Measurements from ENCODE around the gene KIAA0586.
A peak's percentile ranks its signal among the peaks of the same experiment; 100 is the strongest.
"Not testable (repeated sequence)": the region's sequence is repeated elsewhere in the genome, so short reads cannot be mapped to it uniquely, and the experiment has no call there.

The KIAA0586 gene

DNA sequence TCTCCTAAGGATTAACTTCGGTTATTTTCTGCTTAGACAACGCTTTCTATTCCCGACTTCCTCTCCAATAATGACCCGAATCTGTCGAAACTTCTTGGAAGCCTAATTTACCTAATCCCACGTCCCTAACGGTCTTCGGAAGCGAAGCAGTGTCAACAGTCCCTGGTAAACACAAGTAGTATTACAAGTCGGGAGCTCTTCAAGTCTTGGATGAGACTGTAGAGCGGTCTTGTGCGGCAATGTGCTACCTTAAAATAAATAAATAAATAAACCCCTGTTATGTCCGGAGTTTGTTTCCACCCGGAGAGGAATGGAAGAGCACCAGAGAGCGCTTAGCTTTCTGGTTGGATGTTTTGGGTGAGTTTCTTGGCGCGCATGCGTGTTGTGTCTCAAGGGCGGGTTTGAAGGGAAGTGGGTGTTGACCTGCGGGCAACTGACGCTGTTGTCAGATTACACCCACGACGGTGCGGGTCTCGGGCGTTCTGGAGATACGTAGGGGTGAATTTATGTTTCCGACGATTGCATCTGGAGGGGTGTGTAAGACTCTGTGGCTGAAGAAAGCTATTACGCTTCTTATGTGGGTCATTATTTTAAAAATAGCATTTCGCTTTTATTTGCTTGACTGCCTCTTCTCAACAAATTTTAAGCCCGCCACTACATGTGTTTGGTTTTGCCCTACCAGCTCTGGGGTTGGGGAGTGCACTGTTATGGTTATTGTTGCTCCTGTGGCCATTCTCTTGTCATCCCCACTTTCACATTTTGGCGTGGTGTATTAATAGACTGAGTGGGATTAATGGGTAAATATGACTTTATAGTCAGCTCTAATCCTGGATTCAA is at the start of gene KIAA0586, which contains the start of gene TIMM9:
KIAA0586 (plus strand) TSS at position 439 of the 837 bp plus-strand sequence. CDS start 546 bp downstream, outside the sequence.
TIMM9 (minus strand) TSS at position 251 of the 837 bp plus-strand sequence. CDS start 15,586 bp downstream, outside the sequence.
- DNase-seq = peak; percentile 96

DNA sequence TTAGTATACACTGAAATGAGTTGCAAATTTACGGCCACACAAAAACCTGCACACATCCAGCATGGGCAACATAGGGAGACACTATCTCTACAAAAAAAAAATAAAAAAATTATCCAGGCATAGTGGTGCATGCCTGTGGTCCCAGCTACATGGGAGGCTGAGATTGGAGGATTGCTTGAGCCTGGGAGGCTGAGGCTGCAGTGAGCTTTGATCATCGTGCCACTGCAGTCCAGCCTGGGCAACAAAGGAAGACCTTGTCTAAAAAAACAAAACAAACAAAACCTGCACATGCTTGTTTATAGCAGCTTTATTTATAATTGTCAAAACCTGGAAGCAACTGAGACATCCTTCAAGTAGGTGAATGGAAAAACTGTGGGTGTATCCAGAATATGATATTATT is 36.7 kb upstream of the KIAA0586 start:
- DNase-seq = no peak

DNA sequence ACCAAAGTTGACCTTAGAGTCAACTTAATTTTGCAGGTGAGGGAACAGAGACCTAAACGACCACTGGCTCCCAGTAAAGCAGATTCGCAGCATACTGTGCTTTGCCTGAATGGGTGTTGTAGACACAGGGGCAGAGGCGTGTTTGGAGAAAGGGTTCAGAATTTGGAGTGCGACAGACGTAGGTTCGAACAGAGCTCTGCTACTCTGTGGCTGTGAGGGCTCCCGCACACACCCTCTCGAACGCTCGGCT is 32.0 kb upstream of the KIAA0586 start:
- no peak for DNase-seq

DNA sequence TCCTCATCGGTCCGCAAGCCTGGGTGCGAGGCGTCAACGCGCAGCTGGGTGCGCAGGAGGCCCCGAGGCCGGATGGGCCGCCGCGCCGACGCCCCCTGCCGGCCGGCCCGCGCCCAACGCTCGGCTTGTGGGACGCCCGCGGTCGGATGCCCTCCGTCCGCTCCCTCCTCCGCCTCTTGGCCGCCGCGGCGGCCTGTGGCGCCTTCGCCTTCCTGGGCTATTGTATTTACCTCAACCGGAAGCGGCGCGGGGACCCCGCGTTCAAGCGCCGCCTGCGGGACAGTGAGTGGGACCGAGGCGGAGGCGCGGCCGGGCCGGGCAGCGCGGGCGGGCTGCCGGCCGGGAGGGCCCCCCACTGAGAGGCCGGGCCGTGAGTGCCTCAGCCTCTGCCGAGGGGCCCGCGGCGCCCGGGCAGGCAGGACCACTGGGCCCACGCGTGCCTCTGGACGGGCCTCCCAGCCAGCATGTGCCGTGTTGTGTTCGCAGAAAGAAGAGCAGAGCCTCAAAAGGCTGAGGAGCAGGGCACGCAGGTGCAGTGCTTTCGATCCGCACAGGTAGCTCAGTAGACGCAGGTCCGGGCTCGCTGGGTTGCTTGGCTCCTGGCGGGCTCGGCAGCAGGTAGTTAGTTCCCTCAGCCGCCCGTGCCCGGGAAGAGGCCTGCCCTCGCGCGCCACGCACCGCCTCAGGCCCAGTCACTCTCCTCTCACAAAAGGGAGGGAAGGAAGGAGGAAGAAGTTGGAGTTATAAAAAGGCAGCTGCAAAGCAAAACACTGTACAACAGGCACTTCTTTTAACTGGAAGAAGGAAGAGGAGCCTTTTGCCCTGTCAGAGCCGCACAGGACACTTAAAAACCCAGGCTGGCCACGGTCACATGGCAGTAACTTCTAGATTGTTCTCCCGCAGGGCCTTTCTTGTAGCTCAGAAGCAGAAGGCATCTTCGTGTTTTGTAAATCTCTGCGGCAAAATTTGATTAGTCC is 31.4 kb upstream of the KIAA0586 start, which contains the start of gene TOMM20L:
TOMM20L (plus strand) TSS at position 119 of the 977 bp plus-strand sequence; CDS start at position 147, 28 bp downstream.
- peak; percentile 75 for DNase-seq

DNA sequence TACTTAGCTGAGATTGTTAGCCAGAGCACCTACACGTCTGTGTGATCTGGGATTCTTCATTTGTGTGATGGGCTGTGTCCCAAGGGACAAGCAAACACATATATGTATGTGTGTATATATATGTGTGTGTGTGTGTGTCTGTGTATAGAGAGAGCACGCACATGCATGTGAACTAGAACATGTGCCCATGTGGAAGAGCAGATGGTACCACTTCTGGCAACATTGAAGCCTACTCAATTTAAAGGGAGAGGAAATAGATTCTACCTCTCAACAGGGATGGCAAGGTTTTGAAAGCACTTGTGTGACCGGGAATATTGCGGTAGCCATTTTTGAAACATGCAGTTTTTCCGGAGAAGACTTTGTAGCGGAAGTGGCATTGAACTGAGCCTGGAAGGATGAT is 30.4 kb upstream of the KIAA0586 start:
- no peak for DNase-seq

DNA sequence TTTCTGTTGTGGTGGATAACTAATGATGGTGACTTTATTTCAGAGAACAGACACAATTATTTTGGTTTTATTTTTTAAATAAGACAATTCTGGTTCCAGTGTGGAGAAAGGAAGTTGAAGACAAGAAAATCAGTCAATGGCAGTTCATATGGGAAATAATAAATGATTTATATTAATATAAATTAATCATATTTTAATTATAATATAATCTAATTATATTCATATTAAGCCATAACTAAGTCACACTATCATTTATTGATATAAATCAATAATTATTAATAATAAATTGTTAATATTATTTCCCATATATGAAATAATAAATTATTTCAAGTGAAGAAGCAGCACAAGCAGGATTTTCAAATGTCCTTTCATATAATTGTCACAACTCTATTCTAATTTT is 29.0 kb upstream of the KIAA0586 start:
- DNase-seq = no peak

DNA sequence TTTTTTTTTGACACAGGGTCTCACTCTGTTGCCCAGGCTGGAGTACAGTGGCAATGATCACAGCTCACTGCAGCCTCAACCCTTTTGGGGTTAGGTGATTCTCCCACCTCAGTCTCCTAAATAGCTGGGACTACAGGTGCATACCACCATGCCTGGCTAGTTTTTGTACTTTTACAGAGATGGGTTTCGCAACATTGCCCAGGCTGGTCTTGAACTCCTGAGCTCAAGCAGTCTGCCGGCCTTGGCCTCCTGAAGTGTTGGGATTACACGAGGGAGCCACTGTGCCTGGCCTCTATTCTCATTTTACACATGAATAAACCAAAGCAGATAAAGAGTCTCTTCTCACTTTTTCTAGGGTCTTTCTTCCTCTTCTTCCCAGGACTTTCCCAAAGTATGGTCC is 28.6 kb upstream of the KIAA0586 start:
- no peak for DNase-seq

DNA sequence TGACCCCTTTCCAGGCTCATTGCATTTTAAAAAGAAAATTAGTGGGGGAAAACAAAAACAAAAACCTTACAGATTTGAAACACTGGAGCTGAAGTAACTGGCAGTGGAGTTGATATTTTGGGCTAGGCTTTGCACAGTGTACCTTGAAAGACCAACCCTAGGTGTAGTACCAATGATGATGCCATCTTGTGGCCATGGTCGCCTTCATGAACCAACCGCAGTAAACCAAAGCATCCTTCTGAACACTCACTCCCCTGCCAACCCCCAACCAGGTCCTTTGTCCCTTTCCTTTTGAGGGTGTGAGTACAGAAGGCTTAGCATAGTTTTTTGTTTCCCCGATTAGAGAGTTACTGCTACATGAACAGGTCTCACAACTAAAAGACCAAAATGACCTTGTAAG is 25.9 kb upstream of the KIAA0586 start:
- no peak for DNase-seq

DNA sequence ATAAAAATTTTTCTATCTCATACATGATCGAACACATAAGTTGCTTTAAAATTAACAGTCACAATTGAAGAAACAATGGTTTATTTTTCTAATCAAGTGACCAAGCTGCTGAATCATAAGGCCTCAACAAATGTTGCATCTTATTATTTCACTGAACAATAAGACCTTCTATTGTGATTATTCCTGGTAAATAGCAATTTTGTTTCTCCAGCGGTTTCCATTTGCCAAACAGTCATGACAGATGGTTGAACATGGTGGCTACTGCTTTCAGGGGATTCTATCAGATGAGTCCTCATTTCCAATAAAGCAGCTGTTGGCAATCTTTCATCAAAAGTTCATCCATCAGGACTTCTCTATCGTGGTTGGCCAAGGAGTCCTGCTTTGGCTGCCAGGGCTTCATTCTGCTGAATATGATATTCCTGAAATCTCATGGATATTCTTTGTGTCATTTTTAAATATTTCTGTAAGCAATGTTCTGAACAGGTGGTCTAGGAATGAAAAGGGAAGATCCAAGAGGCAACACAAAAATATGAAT is 18.8 kb upstream of the KIAA0586 start:
- DNase-seq = no peak

DNA sequence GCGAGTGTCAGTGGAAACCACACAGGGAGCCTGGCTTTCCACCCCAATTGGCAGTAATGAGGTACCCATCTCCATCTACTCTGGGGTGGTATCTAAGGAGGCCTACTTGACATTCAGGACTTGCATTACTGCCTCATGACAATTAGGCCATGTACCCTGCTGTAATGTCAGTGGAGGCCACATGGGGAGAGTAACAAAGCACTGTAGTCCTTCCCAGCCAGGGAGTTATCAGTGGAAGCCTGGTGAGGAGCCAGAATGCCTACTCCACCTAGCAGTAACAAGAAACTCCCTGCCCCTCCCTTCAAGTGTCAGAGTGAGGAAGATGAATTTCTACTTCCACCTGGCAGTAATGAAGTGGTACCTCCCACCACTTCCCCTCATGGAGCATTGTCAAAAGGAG is 12.7 kb upstream of the KIAA0586 start:
- no peak for DNase-seq

DNA sequence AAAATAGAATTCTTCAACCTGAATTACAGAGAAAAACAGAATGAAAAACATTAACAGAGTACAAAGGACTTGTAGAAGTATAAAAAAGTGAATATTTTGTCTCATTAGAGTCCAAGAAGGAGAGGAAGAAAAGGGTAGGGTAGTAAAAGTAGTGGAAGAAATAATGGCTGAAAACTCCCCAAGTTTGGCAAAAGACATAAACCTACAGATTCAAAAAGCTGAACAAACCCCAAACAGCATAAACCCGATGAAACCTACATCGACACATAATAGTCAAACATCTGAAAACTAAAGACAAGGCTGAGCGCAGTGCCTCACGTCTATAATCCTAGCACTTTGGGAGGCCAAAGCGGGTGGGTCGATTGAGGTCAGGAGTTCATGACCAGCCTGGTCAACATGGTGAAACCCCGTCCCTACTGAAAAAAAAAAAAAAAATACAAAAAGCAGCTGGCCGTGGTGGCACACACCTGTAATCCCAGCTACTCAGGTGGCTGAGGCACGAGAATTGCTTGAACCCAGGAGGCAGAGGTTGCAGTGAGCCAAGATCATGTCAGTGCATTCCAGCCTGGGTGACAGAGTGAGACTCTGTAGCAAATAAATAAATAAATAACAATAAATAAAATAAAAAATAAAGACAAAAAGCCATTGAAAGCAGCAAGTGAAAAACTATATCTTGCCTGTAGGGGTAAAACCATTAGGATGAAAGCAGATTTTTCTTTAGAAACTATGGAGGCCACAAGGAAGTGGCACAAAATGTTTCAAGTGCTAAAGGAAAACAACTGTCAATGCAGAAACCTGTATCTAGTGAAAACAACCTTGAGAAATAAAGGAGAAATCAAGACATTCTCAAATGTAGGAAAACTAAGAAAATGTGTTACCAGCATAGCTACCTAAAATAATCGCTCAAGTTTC is 11.6 kb upstream of the KIAA0586 start:
- no peak for DNase-seq

DNA sequence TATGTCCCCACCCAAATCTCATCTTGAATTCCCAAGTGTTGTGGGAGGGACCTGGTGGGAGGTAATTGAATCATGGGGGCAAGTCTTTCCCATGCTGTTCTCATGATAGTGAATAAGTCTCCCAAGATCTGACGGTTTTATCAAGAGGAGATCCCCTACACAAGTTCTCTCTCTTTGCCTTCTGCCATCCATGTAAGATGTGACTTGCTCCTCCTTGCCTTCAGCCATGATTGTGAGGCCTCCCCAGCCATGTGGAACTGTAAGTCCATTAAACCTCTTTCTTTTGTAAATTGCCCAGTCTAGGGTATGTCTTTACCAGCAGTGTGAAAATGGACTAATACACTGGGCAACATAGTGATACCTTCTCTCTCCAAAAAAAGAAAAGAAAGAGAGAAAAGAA is 10.6 kb upstream of the KIAA0586 start:
- DNase-seq = not testable (repeated sequence)

DNA sequence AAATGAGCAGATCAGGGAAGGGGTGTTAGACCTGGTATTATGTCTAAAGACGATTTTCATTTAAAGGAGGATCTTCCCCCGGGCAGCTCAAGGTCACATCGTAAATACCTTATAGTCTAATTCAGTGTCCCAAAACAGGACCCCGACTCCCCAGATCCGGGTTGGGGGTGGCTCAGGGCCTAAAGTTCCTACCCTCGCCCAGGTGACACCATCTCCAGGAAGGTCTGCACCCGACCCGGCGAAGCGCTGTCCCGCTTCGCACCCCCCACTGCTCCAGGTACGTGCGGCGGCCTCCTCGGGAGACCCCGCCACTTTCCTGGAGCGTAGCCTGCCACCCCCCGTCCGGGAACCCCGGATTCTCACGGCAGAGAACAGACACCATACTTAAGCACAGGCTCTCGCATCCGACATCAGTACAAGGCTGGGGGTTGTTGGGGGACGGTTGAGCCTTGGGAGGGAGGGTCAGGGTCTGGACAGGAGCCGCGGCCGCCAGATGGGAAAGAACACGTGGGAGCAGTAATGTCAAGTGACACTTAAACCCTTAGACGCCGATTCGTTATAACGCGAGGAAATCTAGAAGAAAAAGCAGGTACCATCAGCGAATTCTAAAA is 744 bp upstream of the KIAA0586 start:
- peak; percentile 54 for DNase-seq

DNA sequence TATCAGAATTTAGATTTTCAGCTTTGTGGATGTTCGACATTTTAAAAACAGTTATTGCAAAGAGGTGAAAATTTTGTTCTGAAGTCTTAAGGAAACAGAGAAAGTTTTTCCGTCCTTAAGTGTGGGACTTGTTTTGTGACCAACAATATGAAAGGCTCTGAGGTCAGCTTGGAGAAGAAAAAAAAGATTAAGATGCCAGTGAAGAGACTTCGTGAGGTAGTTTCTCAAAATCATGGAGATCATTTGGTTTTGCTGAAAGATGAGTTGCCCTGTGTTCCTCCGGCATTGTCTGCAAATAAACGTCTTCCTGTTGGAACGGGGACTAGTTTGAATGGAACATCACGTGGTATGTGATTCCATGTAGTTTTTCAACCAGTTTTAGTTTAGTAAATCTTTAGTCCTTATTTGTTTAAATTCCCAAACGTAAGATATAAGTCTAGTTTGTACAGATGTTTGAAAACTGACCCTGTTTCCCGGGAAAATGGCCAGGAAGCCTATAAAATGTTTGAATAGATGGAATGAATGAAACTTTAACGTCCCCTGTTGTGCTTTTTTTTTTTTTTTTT is 682 bp downstream of the KIAA0586 start:
- no peak for DNase-seq

DNA sequence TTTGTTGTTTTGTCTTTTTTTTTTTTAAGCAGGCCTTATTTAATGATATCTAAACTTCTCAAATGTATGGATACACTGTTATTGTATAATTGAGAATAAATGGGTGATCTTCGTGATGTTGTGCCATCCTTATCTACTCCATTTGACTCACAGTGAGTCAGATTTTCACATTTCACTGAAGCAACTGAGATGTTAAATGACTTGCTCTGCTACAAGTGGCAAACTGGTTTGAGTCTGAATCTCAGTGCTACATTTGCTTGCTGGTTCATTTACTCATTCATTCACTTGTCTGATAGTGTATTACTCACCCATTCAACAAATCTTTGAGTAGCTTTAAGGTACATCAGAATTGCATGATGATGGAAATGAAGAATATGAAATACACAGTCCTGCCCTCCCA is 2.6 kb downstream of the KIAA0586 start:
- DNase-seq = no peak

DNA sequence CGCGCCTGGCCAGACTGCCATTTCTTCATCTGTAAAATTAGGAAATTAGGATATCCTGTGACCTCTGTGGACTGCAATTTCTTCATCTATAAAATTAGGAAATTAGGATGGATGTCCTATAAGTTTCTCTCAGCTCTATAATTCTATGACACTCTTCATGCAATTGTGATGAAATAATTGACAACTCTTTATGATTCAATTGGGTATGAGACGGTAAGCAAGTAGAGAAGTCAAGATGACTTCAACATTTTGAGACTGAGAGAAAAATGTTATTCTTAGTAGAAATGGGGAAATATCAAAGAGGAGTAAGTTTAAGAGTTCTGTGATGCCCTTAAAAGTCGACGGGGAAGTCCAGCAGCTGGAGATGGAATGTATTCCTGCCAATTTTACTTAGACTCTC is 12.0 kb downstream of the KIAA0586 start:
- DNase-seq = no peak

DNA sequence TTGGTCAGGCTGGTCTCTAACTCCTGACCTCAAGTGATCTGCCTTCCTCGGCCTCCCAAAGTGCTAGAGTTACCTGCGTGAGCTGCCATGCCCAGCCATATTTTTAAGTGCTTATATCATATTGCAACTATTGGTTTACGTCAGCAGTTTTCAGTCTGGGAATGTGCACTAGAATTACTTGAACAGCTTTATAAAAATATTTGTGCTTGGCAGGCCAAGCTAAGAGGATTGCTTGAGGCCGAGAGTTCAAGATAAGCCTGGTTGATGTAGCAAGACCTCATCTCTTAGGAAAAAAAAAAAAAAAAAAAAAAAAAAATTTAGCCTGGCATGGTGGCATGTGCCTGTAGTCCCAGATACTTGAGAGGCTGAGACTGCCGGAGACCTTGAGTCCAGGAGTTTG is 17.1 kb downstream of the KIAA0586 start:
- DNase-seq = no peak

DNA sequence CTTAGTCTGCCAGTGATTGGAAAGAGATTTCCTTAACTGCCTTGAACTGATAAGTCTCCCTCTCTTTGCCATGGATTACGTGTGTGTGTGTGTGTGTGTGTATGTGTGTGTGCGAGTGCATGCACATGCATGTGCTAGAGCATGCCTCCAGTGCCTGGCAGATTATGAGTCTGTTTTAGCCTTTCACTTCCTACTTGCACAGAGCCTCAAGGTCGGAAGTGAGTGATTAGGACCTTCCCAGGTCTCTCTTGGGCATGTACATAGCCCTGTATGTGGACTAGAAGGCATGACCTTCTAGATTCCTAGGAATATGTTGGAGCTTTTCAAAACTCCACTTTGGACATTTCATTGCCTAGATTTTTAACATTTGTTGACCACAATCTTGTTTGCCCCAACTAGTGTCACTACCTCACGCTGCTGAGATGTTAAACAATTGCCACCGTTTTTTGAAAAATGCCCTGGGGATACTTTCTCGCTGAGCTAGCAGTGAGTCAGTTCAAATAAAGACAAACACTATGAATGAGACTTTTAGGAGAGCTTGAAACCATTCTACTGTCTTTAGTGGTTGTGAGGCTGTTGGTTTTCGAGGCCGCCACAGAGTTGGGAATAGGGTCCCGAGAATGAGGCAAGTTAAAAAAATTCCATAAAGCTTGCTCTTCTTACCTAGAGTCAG is 28.2 kb downstream of the KIAA0586 start:
- no peak for DNase-seq

DNA sequence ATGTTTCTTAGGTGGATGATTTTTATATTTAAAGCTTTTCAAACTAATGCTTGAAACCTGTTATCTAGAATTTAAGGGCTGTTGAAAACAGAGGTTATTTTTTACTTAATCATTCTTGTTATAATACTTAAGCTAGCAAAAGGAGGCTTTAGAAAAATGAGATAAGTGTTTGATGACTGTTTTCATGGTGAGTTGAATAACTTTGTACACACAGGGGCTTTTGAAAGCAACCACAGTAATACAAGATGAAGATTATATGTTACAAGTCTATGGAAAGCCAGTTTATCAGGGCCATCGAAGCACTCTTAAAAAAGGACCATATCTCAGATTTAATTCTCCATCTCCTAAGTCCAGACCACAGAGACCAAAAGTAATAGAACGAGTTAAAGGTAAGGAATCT is 33.3 kb downstream of the KIAA0586 start:
- no peak for DNase-seq

DNA sequence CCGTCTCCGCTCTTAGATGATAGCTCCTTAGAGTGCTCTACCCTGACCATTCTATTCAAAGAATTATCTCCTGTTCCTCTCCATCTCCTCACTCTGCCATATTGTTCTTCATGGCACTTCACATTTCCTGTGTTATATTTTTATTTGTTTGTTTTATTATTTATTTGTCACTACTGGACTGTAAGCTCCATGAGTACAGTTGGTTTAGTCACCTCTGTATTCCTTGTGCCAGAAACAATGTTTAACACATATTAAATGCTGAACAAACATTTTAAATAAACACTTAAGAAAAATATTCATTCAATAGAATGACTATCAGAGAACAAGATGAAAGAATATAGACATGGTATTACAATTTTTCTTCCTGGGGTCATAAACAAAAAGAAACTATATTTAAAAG is 35.6 kb downstream of the KIAA0586 start:
- no peak for DNase-seq

DNA sequence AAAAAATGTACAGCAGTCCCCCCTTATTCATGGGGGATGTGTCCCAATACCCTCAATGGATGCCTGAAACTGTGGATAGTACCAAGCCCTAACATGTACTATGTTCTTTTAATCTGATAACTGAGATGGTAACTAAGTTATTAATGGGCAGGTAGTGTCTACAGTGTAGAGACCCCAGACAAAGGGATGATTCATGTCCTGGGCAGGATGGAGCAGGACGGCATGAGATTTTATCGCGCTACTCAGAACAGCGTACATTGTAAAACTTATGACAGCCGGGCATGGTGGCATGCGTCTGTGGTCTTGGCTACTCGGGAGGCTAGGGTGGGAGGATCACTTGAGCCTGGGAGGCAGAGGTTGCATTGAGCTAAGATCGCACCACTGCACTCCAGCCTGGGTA is 37.1 kb downstream of the KIAA0586 start:
- DNase-seq = no peak
